Esophagus squamous epithelium (tissue), 5 donors: ENCODE measurements around the gene SPINK6. TPM values are rescaled to one million over a fixed set of nuclear protein-coding genes. Genes with fewer than 3 reads are reported as not detected.

Source experiments
- DNase-seq: peaks from one replicate; lab custom pipeline; 2025; lab: John Stamatoyannopoulos, UW
- H3K27ac ChIP-seq, 4 donors: fragments of 200-600 bp; sonication (generic); one replicate each; pipeline ENCODE4 v1.5.1; 2016 to 2019; ENCODE audit warnings: mild to moderate bottlenecking in 1 of 4
- H3K27me3 ChIP-seq, 4 donors: fragments of 200-600 bp; sonication (generic); 1 replicate in 3 of 4; 2 replicates in 1 of 4; pipeline versions ENCODE4 v1.5.1 to v1.6.0; 2017 to 2021; ENCODE audit warnings: antibody characterized with exemption in 1 of 4
- H3K36me3 ChIP-seq, 3 donors: fragments of 200-600 bp; sonication (generic); one replicate each; pipeline ENCODE4 v1.5.1; 2016 to 2019
- H3K4me1 ChIP-seq, 3 donors: fragments of 200-600 bp; sonication (generic); one replicate each; pipeline ENCODE4 v1.5.1; 2017 to 2019
- H3K4me3 ChIP-seq, 4 donors: fragments of 200-600 bp; sonication (generic); 1 replicate in 3 of 4; 2 replicates in 1 of 4; pipeline ENCODE4 v1.5.1; 2016 to 2019; ENCODE audit warnings: mild to moderate bottlenecking in 2 of 4, moderate library complexity in 1 of 4
- H3K9me3 ChIP-seq, 3 donors: fragments of 200-600 bp; sonication (generic); one replicate each; pipeline ENCODE4 v1.5.1; 2016 to 2019
- CTCF ChIP-seq, 6 experiments: fragments of 450-650 bp in 4 of 6; fragments of 200-600 bp in 2 of 6; sonication (generic) in 2 of 6; IDR thresholded peaks; one replicate each; pipeline ENCODE4 v1.5.1; 2016 to 2019; ENCODE audit warnings: antibody characterized with exemption in 6 of 6, mild to moderate bottlenecking in 4 of 6, moderate library complexity in 4 of 6
- POLR2A ChIP-seq, 4 donors: fragments of 450-650 bp; IDR thresholded peaks; one replicate each; pipeline ENCODE4 v1.6.1; 2017; ENCODE audit warnings: antibody characterized with exemption in 4 of 4, mild to moderate bottlenecking in 4 of 4, moderate library complexity in 3 of 4
- WGBS, 2 donors: methylation state at CpG; one replicate each; pipeline ENCODE4 v1.1.5; 2018; 5-methylcytosine and 5-hydroxymethylcytosine counted together
- intact Hi-C: fragments of 100-400 bp; cut with DNase I; formaldehyde crosslinking; loops from one replicate; pipeline ENCODE4 v1.15.0; 2022
- total RNA-seq, 4 donors: library from RNA; depleted of rRNA; stranded (reverse); fragments of >200 nt; gene quantifications; one replicate each; pipeline ENCODE4 v1.1.0, GENCODE V29; 2016
- donor health status: DM: yes; HTN: yes; CAD: no.

Gene SPINK6
- total RNA-seq, 4 donors from 2014 or later, result 2.5 TPM; not detected in 3

GRCh38 chr5:148205865-148206264 lies 3.0 kb downstream of the SPINK6 start:
- DNase-seq, result no peak
- TF ChIP-seq CTCF (IDR thresholded peaks at IDR 0.05) (no peak), POLR2A (IDR thresholded peaks at IDR 0.05) (no peak)
- Histone ChIP-seq H3K4me3 (no peak overlapping the region), H3K4me1 (peaks cover 0 to 51% (median 12%) of the 10 kb centered on the region in 3 donors), H3K27me3 (no peaks in the 10 kb centered on the region), H3K9me3 (no peaks in the 10 kb centered on the region), H3K27ac (peak overlapping the region in 2 of 4 donors; percentile 19 to 39), H3K36me3 (no peaks in the 10 kb centered on the region)
- WGBS, 2 donors, result 25 to 52% methylated on average over 1 of the region's 1 CpG
- intact Hi-C loops, result no loop called here

GRCh38 chr5:148206620-148207019 lies 3.8 kb downstream of the SPINK6 start:
- intact Hi-C loops, result no loop called here
- peaks cover 0 to 51% (median 12%) of the 10 kb centered on the region in 3 donors for H3K4me1 ChIP-seq
- 24 to 52% methylated on average over 1 of the region's 1 CpG for WGBS, 2 donors
- peak overlapping the region in 1 of 4 donors; percentile 53 for H3K27ac ChIP-seq
- H3K27me3 ChIP-seq, result no peaks in the 10 kb centered on the region
- H3K4me3 ChIP-seq, result no peak overlapping the region
- no peak for DNase-seq
- no peaks in the 10 kb centered on the region for H3K36me3 ChIP-seq
- TF ChIP-seq CTCF (IDR thresholded peaks at IDR 0.05) (no peak), POLR2A (IDR thresholded peaks at IDR 0.05) (no peak)
- no peaks in the 10 kb centered on the region for H3K9me3 ChIP-seq

GRCh38 chr5:148208226-148208625 lies 5.4 kb downstream of the SPINK6 start:
- H3K4me1 ChIP-seq, result peaks cover 0 to 51% (median 12%) of the 10 kb centered on the region in 3 donors
- no peaks in the 10 kb centered on the region for H3K9me3 ChIP-seq
- no peak for DNase-seq
- H3K36me3 ChIP-seq, result no peaks in the 10 kb centered on the region
- intact Hi-C loops, result no loop called here
- peak overlapping the region in 2 of 4 donors; percentile 7 to 10 for H3K27ac ChIP-seq
- TF ChIP-seq POLR2A (IDR thresholded peaks at IDR 0.05) (no peak), CTCF (IDR thresholded peaks at IDR 0.05) (no peak)
- H3K4me3 ChIP-seq, result no peak overlapping the region
- no peaks in the 10 kb centered on the region for H3K27me3 ChIP-seq

- no peak for DNase-seq
- H3K4me1 ChIP-seq, result peaks cover 0 to 49% (median 12%) of the 10 kb centered on the region in 3 donors
- H3K27ac ChIP-seq, result no peak overlapping the region
- no peaks in the 10 kb centered on the region for H3K9me3 ChIP-seq
- TF ChIP-seq CTCF (IDR thresholded peaks at IDR 0.05) (no peak), POLR2A (IDR thresholded peaks at IDR 0.05) (no peak)
- H3K27me3 ChIP-seq, result no peaks in the 10 kb centered on the region
- no peak overlapping the region for H3K4me3 ChIP-seq
- intact Hi-C loops, result no loop called here
- H3K36me3 ChIP-seq, result no peaks in the 10 kb centered on the region
- 32 to 39% methylated on average over 3 of the region's 3 CpGs for WGBS, 2 donors
These were observed 6.4 kb downstream of the SPINK6 start for GRCh38 chr5:148209151-148209770.

- no peak for DNase-seq
- WGBS, 2 donors, result 33 to 35% methylated on average over 1 of the region's 1 CpG
- no peaks in the 10 kb centered on the region for H3K9me3 ChIP-seq
- no peak overlapping the region for H3K4me3 ChIP-seq
- H3K27me3 ChIP-seq, result no peaks in the 10 kb centered on the region
- no peak overlapping the region for H3K27ac ChIP-seq
- H3K36me3 ChIP-seq, result no peaks in the 10 kb centered on the region
- intact Hi-C loops, result no loop called here
- H3K4me1 ChIP-seq, result no peaks in the 10 kb centered on the region
- TF ChIP-seq CTCF (IDR thresholded peaks at IDR 0.05), result no peak
- TF ChIP-seq POLR2A (IDR thresholded peaks at IDR 0.05), result no peak
These were observed 11.9 kb downstream of the SPINK6 start for GRCh38 chr5:148214665-148215185.
